Measurements from ENCODE around the gene GLO1.

GLO1 gene

DNA sequence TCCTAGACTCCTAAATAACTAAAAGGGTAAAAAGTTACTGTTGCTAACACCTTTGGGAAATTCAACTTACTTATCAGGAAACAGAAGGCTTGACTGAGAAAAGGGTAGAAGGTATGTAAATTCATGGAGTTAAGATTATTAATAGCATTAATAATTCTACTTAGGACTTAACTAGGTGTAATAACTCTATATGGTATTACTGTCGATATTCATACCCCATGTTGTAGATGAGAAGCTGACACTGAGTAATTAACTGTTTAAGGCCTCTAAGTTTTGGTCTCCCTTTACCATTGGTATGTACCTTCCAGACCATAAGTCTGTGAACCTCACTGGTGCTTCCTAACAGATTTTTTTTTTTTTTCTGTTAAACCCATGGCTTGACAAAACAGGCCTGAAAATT is 15.4 kb downstream of the GLO1 start:
- Histone ChIP-seq H3K27me3 (ENCODE audit: insufficient read depth, low read depth) (no peaks in the 10 kb centered on the region), H4K20me1 (ENCODE audit: insufficient read depth) (no peaks in the 10 kb centered on the region), H3K9ac (no peak overlapping the region), H3K4me2 (no peak overlapping the region), H3K4me1 (ENCODE audit: low read depth, poor library complexity, severe bottlenecking) (peaks cover 9% of the 10 kb centered on the region), H2AFZ (ENCODE audit: low read depth) (no peak overlapping the region), H3K36me3 (ENCODE audit: insufficient read depth) (no peaks in the 10 kb centered on the region), H3K79me2 (ENCODE audit: insufficient read depth, low read depth) (peaks cover 17% of the 10 kb centered on the region), H3K4me3 (IDR thresholded peaks at IDR 0.05; ENCODE audit: insufficient read depth, low read depth, low read length) (no peak overlapping the region), H3K27ac (no peak overlapping the region)
- TF ChIP-seq, protein P1, sequence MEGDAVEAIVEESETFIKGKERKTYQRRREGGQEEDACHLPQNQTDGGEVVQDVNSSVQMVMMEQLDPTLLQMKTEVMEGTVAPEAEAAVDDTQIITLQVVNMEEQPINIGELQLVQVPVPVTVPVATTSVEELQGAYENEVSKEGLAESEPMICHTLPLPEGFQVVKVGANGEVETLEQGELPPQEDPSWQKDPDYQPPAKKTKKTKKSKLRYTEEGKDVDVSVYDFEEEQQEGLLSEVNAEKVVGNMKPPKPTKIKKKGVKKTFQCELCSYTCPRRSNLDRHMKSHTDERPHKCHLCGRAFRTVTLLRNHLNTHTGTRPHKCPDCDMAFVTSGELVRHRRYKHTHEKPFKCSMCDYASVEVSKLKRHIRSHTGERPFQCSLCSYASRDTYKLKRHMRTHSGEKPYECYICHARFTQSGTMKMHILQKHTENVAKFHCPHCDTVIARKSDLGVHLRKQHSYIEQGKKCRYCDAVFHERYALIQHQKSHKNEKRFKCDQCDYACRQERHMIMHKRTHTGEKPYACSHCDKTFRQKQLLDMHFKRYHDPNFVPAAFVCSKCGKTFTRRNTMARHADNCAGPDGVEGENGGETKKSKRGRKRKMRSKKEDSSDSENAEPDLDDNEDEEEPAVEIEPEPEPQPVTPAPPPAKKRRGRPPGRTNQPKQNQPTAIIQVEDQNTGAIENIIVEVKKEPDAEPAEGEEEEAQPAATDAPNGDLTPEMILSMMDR (conservative IDR thresholded peaks at IDR 0.05; ENCODE audit: low read depth, low read length), result no peak

DNA sequence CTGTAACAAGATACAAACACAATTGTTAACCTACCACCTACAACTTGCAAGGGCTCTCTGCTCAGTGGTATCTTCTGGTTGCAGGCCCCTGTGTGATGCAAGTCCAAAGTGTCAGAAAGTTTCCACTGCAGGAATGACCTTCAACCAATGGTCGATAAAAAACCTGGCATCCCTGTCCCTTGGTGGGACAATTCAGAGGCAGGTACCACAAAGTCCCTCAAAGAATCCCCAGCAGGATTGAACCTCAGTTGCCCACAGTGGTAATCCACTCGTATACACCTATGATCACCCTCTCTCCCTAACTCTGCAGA is 15.9 kb downstream of the GLO1 start:
- Histone ChIP-seq H3K36me3 (ENCODE audit: insufficient read depth) (no peaks in the 10 kb centered on the region), H3K79me2 (ENCODE audit: insufficient read depth, low read depth) (peaks cover 17% of the 10 kb centered on the region)
- TF ChIP-seq, protein P1 (conservative IDR thresholded peaks at IDR 0.05; ENCODE audit: low read depth, low read length), result no peak

DNA sequence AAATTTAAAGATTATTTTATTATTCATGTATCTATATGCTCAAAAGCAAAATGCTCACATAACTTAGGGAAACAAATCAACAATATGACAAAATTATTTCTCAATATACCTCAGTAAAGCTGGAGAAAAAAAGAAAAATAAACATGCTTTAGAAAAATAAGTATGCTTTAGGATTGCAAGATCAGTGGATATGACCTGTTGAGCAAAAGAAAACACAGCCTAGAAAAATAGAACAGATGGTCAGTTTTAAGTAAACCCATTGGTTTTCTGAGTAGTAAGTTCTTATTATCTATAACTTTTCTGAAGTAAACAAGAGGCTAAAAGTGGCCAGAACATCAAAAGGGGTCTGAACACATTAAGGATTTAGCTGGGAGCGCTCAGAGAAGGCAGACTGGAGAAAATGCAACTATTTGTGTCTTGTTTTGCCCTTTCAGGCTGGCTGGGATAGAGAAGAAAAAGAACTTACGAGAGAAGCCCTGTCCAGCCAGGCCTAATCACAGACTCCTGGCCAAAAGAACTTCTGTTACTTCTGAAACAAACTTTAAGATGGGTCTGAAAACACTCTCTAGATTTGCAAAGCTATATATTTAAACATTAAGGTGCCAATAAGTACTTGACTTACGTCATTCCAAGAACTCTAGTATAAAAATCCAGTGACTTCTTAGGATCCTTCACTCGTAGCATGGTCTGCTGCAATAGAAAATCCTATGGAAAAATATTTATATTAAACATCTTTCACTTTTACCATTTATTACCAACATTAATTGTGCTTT is 16.5 kb downstream of the GLO1 start:
- Histone ChIP-seq H4K20me1 (ENCODE audit: insufficient read depth) (no peaks in the 10 kb centered on the region), H3K4me1 (ENCODE audit: low read depth, poor library complexity, severe bottlenecking) (peaks cover 9% of the 10 kb centered on the region), H3K9ac (no peak overlapping the region), H2AFZ (ENCODE audit: low read depth) (no peak overlapping the region), H3K79me2 (ENCODE audit: insufficient read depth, low read depth) (peaks cover 14% of the 10 kb centered on the region), H3K27ac (no peak overlapping the region), H3K4me2 (no peak overlapping the region), H3K27me3 (ENCODE audit: insufficient read depth, low read depth) (no peaks in the 10 kb centered on the region), H3K4me3 (IDR thresholded peaks at IDR 0.05; ENCODE audit: insufficient read depth, low read depth, low read length) (no peak overlapping the region), H3K36me3 (ENCODE audit: insufficient read depth) (peaks cover 4% of the 10 kb centered on the region; the same call in 1 of the 2 replicates)
- TF ChIP-seq, protein P1 (conservative IDR thresholded peaks at IDR 0.05; ENCODE audit: low read depth, low read length), result no peak

More for the DNA sequence above, 15.9 kb downstream of the GLO1 start:
- Histone ChIP-seq H3K4me3 (IDR thresholded peaks at IDR 0.05; ENCODE audit: insufficient read depth, low read depth, low read length) (no peak overlapping the region), H3K27me3 (ENCODE audit: insufficient read depth, low read depth) (no peaks in the 10 kb centered on the region), H3K27ac (no peak overlapping the region), H2AFZ (ENCODE audit: low read depth) (no peak overlapping the region), H3K9ac (no peak overlapping the region), H4K20me1 (ENCODE audit: insufficient read depth) (no peaks in the 10 kb centered on the region), H3K4me1 (ENCODE audit: low read depth, poor library complexity, severe bottlenecking) (peaks cover 9% of the 10 kb centered on the region), H3K4me2 (no peak overlapping the region)

DNA sequence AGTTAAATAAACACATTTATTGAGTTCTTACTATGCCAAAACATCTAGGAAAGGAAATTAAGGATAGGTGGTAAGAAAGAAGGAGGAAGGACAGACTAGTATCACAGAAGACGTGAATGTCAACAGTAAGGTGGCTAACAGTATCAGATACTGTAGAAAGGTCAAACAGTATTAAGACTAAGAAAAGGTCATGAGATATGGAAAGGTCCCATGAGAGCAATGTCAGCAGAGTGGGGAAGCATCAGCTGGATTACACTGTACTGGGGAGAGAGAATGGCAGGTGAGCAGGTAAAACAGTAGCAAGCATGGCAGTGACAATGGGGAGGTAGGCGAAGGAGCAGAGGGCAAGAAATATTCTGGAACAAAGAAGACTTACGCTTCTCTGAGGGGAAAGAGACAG is 18.0 kb downstream of the GLO1 start:
- H3K9ac ChIP-seq, result no peak overlapping the region
- H2AFZ ChIP-seq (ENCODE audit: low read depth), result no peak overlapping the region
- H3K4me2 ChIP-seq, result no peak overlapping the region
- no peaks in the 10 kb centered on the region for H3K27me3 ChIP-seq (ENCODE audit: insufficient read depth, low read depth)
- peaks cover 7% of the 10 kb centered on the region for H3K79me2 ChIP-seq (ENCODE audit: insufficient read depth, low read depth)
- peaks cover 9% of the 10 kb centered on the region for H3K4me1 ChIP-seq (ENCODE audit: low read depth, poor library complexity, severe bottlenecking)
- H3K36me3 ChIP-seq (ENCODE audit: insufficient read depth), result peaks cover 4% of the 10 kb centered on the region; the same call in 1 of the 2 replicates
- H3K27ac ChIP-seq, result no peak overlapping the region
- TF ChIP-seq, protein P1 (conservative IDR thresholded peaks at IDR 0.05; ENCODE audit: low read depth, low read length), result no peak
- no peaks in the 10 kb centered on the region for H4K20me1 ChIP-seq (ENCODE audit: insufficient read depth)
- H3K4me3 ChIP-seq (IDR thresholded peaks at IDR 0.05; ENCODE audit: insufficient read depth, low read depth, low read length), result no peak overlapping the region

Measured in KMS-11 (cell line).